DND-41 (cell line): ENCODE data around the gene SLC12A8.

Experiments
- ATAC-seq: fragments of 200-7000 bp; cut with Tn5 transposase; 3 replicates; pipeline ENCODE4 v1.9.1; 2021; ENCODE audit warnings: low read depth; ENCODE audit not compliant: insufficient read depth
- DNase-seq: peaks from one replicate; pipeline ENCODE4 v3.0.0-alpha.2; 2020
- H2AFZ ChIP-seq: 2 replicates; pipeline ENCODE4 v1.6.0; 2012; ENCODE audit warnings: low read depth, low read length
- H3K27ac ChIP-seq: 2 replicates; pipeline ENCODE4 v1.5.1; 2012; ENCODE audit warnings: low read length, inconsistent platforms
- H3K27me3 ChIP-seq: fragments of 200-600 bp; sonication (generic); 2 replicates; pipeline ENCODE4 v1.6.0; 2012; ENCODE audit warnings: low read length, mild to moderate bottlenecking, inconsistent platforms; ENCODE audit not compliant: insufficient read depth, poor library complexity
- H3K36me3 ChIP-seq: 2 replicates; pipeline ENCODE4 v1.5.1; 2012; ENCODE audit warnings: low read length, inconsistent platforms; ENCODE audit not compliant: insufficient read depth
- H3K4me1 ChIP-seq: 2 replicates; pipeline ENCODE4 v1.5.1; 2012; ENCODE audit warnings: mild to moderate bottlenecking, low read length; ENCODE audit not compliant: insufficient read depth
- H3K4me2 ChIP-seq: 2 replicates; pipeline ENCODE4 v1.6.0; 2012; ENCODE audit warnings: mild to moderate bottlenecking, moderate library complexity, low read length, inconsistent platforms; ENCODE audit not compliant: insufficient read depth
- H3K4me3 ChIP-seq, 2 experiments: fragments of 200-600 bp in 1 of 2; shearing (Covaris generic) in 1 of 2; 2 replicates each; pipeline ENCODE4 v1.5.1; 2012 to 2016; ENCODE audit warnings: inconsistent platforms in 2 of 2, low read length in 2 of 2, mild to moderate bottlenecking in 2 of 2, low read depth in 1 of 2, moderate library complexity in 1 of 2
- H3K79me2 ChIP-seq: 2 replicates; pipeline ENCODE4 v1.6.0; 2012; ENCODE audit warnings: low read length, inconsistent platforms; ENCODE audit not compliant: insufficient read depth
- H3K9ac ChIP-seq: 2 replicates; pipeline ENCODE4 v1.6.0; 2012; ENCODE audit warnings: low read depth, mild to moderate bottlenecking, inconsistent platforms, low read length, moderate library complexity
- H3K9me3 ChIP-seq: 2 replicates; pipeline ENCODE4 v1.5.1; 2012; ENCODE audit warnings: low read length, moderate library complexity, mild to moderate bottlenecking, inconsistent platforms; ENCODE audit not compliant: insufficient read depth, severe bottlenecking
- H4K20me1 ChIP-seq: 2 replicates; pipeline ENCODE4 v1.6.0; 2012; ENCODE audit warnings: low read length; ENCODE audit not compliant: insufficient read depth
- CTCF ChIP-seq: IDR thresholded peaks from 2 replicates; pipeline ENCODE4 v1.5.1; 2012; ENCODE audit warnings: borderline replicate concordance, low read length, moderate library complexity, mild to moderate bottlenecking; ENCODE audit not compliant: poor library complexity, severe bottlenecking; ENCODE audit errors: extremely low read depth
- EZH2 ChIP-seq: IDR thresholded peaks from 3 replicates; pipeline ENCODE4 v1.6.1; 2012; ENCODE audit warnings: borderline replicate concordance, low read depth, mild to moderate bottlenecking, moderate library complexity, low read length, inconsistent platforms; ENCODE audit not compliant: severe bottlenecking

The SLC12A8 gene

GRCh38 chr3:125072301-125072700 lies 140.2 kb downstream of the SLC12A8 start:
- Histone ChIP-seq H3K79me2 (no peaks in the 10 kb centered on the region), H3K9me3 (no peaks in the 10 kb centered on the region), H3K9ac (no peak overlapping the region), H3K4me1 (no peaks in the 10 kb centered on the region), H3K27ac (no peak overlapping the region), H3K4me3 (no peak overlapping the region), H3K27me3 (peaks cover 3% of the 10 kb centered on the region), H4K20me1 (no peaks in the 10 kb centered on the region; the same call in 1 of the 2 replicates), H3K36me3 (no peaks in the 10 kb centered on the region), H3K4me2 (no peak overlapping the region), H2AFZ (no peak overlapping the region)
- DNase-seq (no peak), ATAC-seq (no peak)
- TF ChIP-seq CTCF, result no peak
- TF ChIP-seq EZH2, result no peak

- no peak for TF ChIP-seq CTCF
- TF ChIP-seq EZH2, result no peak
- H3K4me1 ChIP-seq, result no peaks in the 10 kb centered on the region
These were observed 142.4 kb downstream of the SLC12A8 start for GRCh38 chr3:125069968-125070745.

DNA sequence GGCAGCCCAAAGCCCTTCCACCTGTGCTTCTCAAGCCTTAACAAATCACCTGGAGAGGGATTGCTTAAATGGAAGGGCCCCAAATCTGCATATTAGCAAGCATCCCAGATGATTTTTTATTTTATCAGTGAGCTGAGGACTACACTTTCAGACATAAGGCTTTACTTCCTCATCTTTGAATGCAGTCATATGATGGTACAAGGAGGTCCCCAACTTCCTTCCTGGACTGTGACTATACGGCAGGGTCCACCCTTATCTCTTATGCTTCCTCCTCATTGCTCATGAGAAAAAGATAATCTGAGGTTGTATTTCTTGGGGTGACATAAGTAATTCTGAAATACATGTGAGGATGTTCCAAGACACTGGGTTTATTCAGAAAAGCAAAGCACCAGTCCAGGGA lies 143.1 kb downstream of the SLC12A8 start:
- Histone ChIP-seq H3K36me3 (no peaks in the 10 kb centered on the region), H3K79me2 (no peaks in the 10 kb centered on the region), H4K20me1 (no peaks in the 10 kb centered on the region), H3K9ac (no peak overlapping the region), H3K27ac (no peak overlapping the region), H3K4me1 (no peaks in the 10 kb centered on the region), H2AFZ (no peak overlapping the region), H3K27me3 (peaks cover 3% of the 10 kb centered on the region), H3K9me3 (no peaks in the 10 kb centered on the region), H3K4me3 (no peak overlapping the region), H3K4me2 (no peak overlapping the region)
- no peak for TF ChIP-seq EZH2
- no peak for TF ChIP-seq CTCF
- no peak for DNase-seq
- no peak for ATAC-seq

More at GRCh38 chr3:125069968-125070745, 142.4 kb downstream of the SLC12A8 start:
- no peak overlapping the region for H3K27ac ChIP-seq
- peaks cover 3% of the 10 kb centered on the region for H3K27me3 ChIP-seq
- no peak overlapping the region for H3K9ac ChIP-seq
- no peaks in the 10 kb centered on the region for H3K36me3 ChIP-seq
- H3K9me3 ChIP-seq, result no peaks in the 10 kb centered on the region
- ATAC-seq (no peak), DNase-seq (no peak)
- no peak overlapping the region for H3K4me2 ChIP-seq
- H2AFZ ChIP-seq, result no peak overlapping the region
- no peak overlapping the region for H3K4me3 ChIP-seq
- no peaks in the 10 kb centered on the region for H3K79me2 ChIP-seq
- no peaks in the 10 kb centered on the region for H4K20me1 ChIP-seq

DNA sequence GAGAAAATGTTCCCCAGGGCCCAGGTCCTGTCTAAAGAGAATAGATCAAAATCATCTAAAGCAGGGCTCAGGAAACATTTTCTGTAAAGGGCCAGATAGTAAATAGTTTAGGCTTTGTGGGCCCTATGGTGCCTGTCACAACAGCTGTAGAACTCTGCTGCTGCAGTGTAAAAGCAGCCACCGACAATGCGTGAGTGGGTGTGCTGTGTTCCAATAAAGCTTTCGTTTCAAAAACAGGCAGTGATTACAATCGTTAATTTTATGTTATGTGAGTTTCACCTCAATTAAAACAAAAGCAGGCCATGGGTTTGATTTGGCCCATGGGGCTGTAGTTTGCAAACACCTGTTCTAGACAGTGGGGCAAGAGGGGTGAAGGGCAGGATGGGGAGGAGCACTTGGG lies 144.3 kb downstream of the SLC12A8 start:
- H3K79me2 ChIP-seq, result no peaks in the 10 kb centered on the region
- no peaks in the 10 kb centered on the region for H3K36me3 ChIP-seq
- no peak for DNase-seq
- H3K4me1 ChIP-seq, result no peaks in the 10 kb centered on the region
- no peaks in the 10 kb centered on the region for H3K9me3 ChIP-seq
- H3K9ac ChIP-seq, result no peak overlapping the region
- no peak overlapping the region for H3K4me2 ChIP-seq
- TF ChIP-seq EZH2, result no peak
- TF ChIP-seq CTCF, result no peak
- H2AFZ ChIP-seq, result no peak overlapping the region
- no peak overlapping the region for H3K4me3 ChIP-seq
- no peak for ATAC-seq
- H4K20me1 ChIP-seq, result no peaks in the 10 kb centered on the region
- peaks cover 3% of the 10 kb centered on the region for H3K27me3 ChIP-seq
- H3K27ac ChIP-seq, result no peak overlapping the region
